ENCODE data around the gene OTOF.

The OTOF gene

GRCh38 chr2:26463244-26464192 lies 14.4 kb downstream of the OTOF start:
- DNase-seq = no peak

GRCh38 chr2:26462511-26463243 lies 15.2 kb downstream of the OTOF start:
- DNase-seq = peak; percentile 14 to 34

GRCh38 chr2:26462100-26462499 lies 15.8 kb downstream of the OTOF start:
- no peak for DNase-seq

GRCh38 chr2:26461601-26462023 lies 16.3 kb downstream of the OTOF start:
- no peak for DNase-seq

- no peak for DNase-seq
These were observed 17.3 kb downstream of the OTOF start for GRCh38 chr2:26460613-26461031.

GRCh38 chr2:26459991-26460612 lies 17.8 kb downstream of the OTOF start:
- no peak for DNase-seq

- DNase-seq = no peak
These were observed 19.4 kb downstream of the OTOF start for GRCh38 chr2:26458365-26459042.

GRCh38 chr2:26457695-26458364 lies 20.1 kb downstream of the OTOF start:
- no peak for DNase-seq

- DNase-seq = no peak
These were observed 20.7 kb downstream of the OTOF start for GRCh38 chr2:26457251-26457666.

GRCh38 chr2:26456440-26457250 lies 21.3 kb downstream of the OTOF start:
- DNase-seq = no peak

GRCh38 chr2:26455670-26456439 lies 22.1 kb downstream of the OTOF start:
- no peak for DNase-seq

- no peak for DNase-seq
These were observed 22.8 kb downstream of the OTOF start for GRCh38 chr2:26455037-26455669.

- no peak for DNase-seq
These were observed 23.3 kb downstream of the OTOF start for GRCh38 chr2:26454561-26455001.

- DNase-seq = no peak
These were observed 24.2 kb downstream of the OTOF start for GRCh38 chr2:26453421-26454329.

- DNase-seq = no peak
These were observed 26.2 kb downstream of the OTOF start for GRCh38 chr2:26451700-26452099.

GRCh38 chr2:26450031-26450635 lies 27.8 kb downstream of the OTOF start:
- no peak for DNase-seq

- no peak for DNase-seq
These were observed 28.5 kb downstream of the OTOF start for GRCh38 chr2:26449278-26450030.

- DNase-seq = no peak
These were observed 29.3 kb downstream of the OTOF start for GRCh38 chr2:26448651-26449050.
